ENCODE results near the gene DOCK10.
A peak's percentile ranks its signal among the peaks of the same experiment; 100 is the strongest.

DOCK10 gene

GRCh38 chr2:225009768-225010167, 32.5 kb downstream of the DOCK10 start:
- DNase-seq, result no peak

DNA sequence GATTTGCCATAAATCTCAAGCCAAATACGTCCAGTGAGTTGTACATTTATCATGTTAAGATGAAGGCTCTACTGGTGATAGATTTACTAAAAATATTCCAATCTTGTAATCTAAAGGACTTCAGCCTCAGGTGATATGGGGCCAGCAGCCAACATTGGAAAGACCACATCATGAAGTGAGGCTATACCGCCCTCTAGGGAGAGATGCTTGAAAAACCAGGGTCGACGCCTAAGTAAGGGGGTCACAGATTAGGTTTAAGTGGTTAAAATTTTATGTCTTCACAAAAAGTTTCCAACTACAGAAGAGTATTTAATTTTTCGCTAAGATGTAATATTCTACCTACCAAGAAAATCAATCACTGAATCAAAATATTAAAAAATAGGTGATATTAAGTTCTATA, 33.3 kb downstream of the DOCK10 start:
- DNase-seq, result no peak

DNA sequence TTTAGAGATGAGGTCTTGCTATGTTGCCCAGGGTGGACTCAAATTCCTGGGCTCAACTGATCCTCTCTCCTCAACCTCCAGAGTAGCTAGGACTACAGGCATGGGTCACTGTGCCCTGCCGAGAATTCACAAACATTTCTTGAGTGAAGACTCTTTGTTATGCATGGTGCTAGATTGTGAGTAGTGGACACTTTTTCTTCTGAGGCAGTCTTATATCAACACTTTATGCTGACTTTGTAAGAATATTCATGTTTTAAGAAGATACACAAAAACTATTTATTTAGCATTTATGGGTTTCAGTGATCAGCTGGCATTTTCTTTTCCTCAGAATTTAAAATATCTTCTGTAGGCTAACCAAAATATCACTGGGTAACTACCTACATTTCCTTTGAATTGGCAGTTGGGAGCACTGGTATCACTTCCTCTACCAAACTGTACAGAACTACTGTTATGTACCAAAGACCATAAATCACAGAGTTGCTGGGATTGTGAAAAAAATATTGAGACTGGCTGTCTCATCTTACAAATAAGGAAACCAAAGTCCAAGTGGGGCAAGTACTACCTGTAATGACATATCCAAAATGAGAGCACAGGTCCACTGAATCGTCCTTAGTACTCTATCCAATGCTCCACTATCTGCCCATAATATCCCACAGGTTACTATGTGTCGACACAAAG, 34.0 kb downstream of the DOCK10 start:
- DNase-seq, result no peak

- no peak for DNase-seq
These were observed 35.5 kb downstream of the DOCK10 start for GRCh38 chr2:225006730-225007129.

DNA sequence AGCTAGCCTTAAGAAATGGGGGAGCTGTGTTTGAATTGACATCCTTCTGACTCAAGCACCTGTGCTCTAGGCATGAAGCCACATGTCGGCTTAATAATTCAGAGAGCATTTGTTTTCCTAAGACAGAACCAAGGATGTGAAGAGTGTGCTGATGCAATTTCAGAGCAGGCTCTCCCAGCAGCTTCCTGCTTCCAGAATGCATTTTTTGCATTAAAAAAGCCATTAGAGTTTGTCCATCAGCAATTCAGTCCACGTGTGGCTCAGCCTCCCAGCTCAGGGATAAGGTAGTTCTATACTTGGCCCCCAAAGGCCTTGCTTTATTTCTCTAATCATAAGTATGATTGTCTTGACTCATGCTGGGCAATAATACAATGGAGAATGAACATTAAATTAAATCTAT, 37.7 kb downstream of the DOCK10 start:
- DNase-seq, result no peak

- no peak for DNase-seq
These were observed 39.6 kb downstream of the DOCK10 start for GRCh38 chr2:225002656-225003045.

DNA sequence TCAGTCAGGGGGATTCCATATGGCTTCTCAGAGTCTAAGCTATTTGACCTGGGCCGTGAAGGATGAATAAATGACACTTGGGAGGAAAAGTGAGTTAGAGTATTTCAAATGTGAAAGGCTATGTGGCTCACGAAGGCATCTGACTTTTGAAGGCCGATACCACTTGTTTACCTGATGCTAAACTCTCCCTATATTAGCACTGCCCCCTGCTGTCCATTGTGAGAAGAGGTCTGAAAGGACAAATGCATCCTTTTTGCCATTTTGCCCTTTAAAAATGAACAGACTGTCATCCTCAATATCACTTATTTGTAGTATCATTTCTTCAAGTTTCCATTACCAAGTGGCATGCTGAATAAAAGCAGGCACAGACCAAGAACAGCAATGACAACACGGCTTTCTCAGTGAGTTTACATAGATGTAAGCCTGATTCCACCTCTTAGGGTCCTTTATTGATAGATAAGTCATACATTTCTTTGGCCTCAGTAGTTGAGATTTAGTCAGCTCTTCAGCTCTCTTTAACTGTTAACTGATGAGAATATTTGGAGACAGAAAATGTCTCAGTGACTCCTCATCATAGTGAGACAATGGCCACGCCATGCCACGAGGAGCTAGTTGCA, 40.1 kb downstream of the DOCK10 start:
- peak; percentile 48 for DNase-seq

DNA sequence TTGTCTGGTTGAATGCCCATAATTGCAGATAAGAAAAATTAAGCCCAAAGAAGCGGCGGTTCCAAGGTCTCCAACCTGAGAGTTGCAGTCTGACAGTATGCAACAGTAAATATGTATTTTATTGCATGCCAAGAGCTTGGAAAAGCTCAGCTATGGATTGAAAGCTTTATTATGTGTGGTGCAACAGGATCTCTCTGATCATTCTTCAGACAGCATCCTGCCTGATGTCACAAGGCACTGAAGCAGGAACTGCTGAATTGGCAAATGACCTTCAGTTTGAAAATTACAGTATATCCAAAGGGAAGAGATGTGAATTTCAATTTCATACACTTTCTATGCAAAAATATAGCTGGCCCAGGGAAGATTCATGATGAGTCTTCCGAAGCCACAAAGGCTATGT, 42.5 kb downstream of the DOCK10 start:
- no peak for DNase-seq

DNA sequence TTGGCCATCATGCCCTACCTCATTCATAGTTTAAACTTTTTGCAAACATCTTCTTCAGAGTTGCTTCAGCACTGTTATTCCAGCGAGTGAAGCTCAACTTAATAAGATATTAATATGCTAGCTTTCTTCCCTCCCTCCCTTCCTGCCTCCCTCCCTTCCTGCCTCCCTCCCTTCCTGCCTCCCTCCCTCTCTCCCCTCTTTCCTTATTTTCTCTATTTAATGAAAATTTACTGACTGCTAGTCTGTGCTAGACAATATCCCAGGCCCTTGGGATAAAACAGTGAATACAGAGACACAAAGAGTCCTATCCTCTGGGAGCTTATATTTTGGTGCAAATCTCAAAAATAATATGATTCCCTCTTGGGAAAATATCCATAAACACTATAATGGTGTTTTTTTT, 42.9 kb downstream of the DOCK10 start:
- DNase-seq, result no peak

- no peak for DNase-seq
These were observed 44.5 kb downstream of the DOCK10 start for GRCh38 chr2:224997802-224998201.

DNA sequence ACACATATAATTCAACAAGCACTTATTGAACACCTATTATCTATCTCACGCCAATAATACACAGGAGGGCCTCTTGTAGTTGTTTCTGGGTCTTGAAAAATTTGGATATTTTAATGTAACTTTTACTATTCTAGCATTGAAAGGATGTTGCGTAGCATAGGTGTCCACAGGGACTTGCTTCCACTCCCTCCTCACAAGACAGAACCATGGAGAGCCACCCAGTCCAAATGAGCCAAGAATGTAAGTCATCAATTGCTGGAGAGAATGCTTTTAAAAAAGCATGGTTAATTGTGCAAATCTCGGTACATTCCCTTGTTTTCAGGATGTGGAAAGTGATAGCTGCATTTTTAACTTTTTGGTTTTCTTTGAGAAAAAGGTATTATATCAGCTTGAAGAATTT, 46.8 kb downstream of the DOCK10 start:
- DNase-seq, result no peak

- no peak for DNase-seq
These were observed 47.9 kb downstream of the DOCK10 start for GRCh38 chr2:224994242-224994823.

DNA sequence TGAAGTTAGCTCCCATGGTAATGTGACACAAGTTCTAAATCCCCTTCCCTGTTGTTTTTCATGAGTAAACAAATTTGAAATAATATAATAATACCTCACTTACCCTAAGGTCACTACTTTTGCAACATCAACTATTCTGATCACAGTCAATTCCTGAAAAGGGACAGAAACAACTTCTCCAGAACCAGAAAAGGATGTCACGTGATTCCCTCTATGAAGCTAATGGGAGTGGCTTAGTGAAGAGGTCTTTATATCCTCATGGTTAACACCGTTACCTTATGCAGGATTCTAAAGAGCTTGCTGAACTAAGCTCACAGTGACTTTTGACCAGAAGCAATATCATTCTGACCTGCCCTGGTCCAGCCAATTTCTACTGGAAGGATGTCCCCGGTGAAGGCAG, 51.6 kb downstream of the DOCK10 start:
- DNase-seq, result no peak

DNA sequence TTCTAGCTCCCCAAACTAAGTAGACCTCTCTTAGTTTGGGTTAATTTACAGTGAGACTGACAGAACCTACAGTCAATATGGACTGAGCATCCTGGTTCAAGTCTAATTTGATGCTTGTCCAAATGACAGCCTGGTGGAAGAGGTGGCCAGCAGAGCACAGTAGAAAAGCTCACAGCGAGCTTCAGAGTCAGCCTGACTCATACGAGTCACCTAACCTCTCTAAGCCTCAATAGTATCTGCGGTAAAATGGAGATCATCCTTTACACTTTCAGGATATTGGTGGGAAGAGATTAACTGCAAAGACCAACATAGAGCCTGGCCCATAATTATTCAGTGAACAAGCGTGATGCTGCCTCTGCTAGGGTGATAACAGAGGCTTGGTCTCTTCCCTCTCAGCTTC, 54.5 kb downstream of the DOCK10 start:
- DNase-seq, result no peak

- no peak for DNase-seq
These were observed 55.8 kb downstream of the DOCK10 start for GRCh38 chr2:224986477-224986876.

GRCh38 chr2:224984637-224985036, 57.6 kb downstream of the DOCK10 start:
- no peak for DNase-seq

DNA sequence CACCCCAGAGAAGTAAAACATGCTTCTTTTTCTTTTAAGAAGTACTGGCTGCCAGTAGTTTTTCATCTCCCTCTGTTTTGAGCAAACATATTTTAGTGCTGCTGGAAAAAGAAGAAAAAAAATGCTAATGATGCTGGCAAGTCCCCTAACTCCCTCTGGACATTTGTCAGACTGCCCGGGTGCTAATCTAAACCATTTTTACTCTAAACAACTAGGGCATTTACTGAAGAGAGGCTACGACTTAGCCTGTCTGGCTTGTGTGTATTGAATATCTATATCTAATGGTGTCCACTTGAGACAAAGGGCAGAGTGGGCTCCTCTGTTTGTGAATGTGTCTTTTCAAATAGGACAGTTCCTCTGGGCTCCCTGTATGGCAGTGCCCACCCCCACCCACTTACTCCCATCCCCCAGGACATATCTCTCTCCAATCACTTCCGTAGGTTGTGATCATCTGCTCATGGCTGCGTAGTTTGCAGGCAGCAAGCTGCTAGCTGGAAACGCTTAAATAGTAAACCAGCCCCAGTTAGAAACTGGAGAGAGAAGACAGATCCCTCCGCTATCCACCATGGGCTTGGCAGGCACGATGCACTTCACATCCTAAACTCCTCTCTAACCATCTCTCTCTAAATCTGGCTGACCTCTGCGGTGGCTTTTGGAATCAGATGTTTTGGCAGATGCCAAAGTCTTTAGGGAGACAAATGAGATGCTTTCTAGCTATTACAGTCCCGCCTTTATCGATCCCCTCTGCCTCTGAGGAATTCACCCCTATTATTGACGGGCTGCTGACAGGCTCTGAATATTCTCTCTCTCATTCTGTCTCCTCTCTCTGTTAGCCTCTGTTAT, 58.3 kb downstream of the DOCK10 start:
- peak; percentile 23 for DNase-seq

GRCh38 chr2:224982910-224983711, 59.2 kb downstream of the DOCK10 start:
- DNase-seq, result no peak

GRCh38 chr2:224982226-224982625, 60.0 kb downstream of the DOCK10 start:
- no peak for DNase-seq

GRCh38 chr2:224976629-224977525, 65.4 kb downstream of the DOCK10 start:
- no peak for DNase-seq

GRCh38 chr2:224975761-224976160, 66.5 kb downstream of the DOCK10 start:
- DNase-seq, result no peak
